ENCODE measurements around the gene RCVRN.

RCVRN gene

DNA sequence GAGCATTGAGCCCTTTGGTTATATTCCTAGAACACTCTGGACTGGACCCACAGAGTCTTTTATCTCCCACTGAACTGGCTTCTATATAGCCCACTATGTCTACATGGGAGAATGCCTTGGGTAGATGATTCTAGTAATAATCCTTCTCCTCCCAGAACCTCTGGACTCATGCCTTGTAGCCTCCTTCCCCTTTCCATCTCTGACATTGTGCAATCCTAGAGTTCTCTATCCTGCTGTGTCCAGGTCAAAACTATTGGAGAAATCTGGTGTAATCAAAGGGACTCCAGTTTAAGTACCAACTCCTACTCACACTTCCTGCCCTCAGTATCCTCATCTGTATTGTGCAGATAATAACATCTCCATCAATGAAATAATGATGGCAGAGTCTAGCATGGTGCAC lies 9.1 kb downstream of the RCVRN start:
- FAIRE-seq, result no peak

DNA sequence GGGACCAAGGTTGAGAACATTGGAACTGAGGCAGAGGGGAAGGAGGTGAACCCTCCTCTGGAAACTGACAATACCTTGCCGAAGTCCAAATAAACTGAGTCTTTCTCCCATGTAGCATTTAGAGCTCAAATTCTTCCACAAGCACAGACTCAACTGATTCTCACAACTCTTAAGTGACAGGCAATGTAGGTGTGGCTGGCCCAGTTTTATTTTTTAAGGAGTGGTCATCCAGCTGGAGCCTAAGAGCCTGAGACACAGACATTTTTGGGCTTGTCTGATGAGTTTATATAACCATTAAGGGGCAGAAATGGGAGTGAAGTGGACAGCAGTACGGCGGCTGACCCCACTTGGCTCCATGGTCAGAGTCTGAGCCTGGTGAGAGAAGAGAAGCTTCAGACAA lies 10.8 kb downstream of the RCVRN start:
- FAIRE-seq, result no peak

DNA sequence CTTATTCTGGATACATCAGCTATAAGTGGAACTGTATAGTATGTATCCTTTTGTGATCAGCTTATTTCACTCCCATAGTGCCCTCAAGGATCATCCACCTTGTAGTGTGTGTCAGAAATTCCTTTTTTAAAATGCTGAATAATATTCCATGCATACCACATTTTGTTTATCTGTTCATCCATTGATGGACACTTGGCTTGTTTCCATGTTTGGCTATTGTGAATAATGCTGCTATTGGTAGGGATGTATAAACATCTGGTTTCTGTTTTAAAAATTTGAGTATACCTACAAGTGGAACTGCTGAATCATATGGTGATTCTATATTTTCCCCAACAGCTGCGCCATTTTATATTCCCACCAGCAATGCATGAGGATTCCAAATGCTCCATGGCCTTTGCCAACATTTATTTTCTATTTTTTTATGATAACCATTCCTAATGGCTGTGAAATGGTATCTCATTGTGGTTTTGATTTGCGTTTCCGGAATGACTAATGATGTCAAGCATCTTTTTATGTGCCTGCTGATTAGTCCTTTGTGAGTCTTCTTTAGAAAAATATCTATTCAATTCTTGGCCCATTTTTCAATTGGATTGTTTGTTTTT lies 11.6 kb downstream of the RCVRN start:
- no peak for FAIRE-seq

DNA sequence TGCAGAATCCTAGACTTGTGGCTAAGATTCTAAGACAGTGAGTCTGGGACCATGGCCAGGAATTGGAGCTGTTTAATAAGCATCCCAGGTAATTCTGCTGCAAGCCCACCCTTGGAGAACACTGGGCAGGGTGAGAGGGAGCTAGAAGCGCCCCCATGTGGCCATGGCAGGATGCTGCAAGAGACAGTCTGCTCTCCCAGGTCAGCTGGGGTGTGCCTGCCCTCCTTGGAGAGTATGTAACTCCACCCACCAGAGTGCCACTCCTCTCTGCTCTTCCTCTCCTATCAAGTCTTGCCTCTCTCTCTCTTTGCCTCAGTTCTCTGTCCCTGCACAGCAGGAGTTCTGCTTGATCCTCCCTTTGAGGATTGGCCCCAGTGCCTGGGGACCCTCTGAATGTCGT lies 14.9 kb downstream of the RCVRN start:
- no peak for FAIRE-seq

DNA sequence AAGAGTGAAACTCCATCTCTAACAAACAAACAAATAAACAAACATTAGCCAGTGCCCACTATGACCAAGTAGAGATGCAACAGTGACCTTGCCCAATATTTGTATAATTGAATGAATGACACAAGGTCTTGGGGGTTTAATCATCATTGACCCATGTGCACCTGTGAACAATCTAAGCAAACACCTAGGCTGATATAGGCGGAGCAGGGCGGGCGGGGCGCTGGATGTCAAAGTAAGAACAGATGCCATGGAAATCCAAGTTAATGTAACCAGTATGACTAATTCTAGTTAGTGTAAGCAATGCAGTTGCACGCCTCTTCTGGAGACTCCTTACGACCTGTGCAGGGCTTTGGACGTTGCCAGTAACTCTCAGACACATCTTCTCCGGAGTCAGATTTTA lies 17.6 kb downstream of the RCVRN start:
- no peak for FAIRE-seq

DNA sequence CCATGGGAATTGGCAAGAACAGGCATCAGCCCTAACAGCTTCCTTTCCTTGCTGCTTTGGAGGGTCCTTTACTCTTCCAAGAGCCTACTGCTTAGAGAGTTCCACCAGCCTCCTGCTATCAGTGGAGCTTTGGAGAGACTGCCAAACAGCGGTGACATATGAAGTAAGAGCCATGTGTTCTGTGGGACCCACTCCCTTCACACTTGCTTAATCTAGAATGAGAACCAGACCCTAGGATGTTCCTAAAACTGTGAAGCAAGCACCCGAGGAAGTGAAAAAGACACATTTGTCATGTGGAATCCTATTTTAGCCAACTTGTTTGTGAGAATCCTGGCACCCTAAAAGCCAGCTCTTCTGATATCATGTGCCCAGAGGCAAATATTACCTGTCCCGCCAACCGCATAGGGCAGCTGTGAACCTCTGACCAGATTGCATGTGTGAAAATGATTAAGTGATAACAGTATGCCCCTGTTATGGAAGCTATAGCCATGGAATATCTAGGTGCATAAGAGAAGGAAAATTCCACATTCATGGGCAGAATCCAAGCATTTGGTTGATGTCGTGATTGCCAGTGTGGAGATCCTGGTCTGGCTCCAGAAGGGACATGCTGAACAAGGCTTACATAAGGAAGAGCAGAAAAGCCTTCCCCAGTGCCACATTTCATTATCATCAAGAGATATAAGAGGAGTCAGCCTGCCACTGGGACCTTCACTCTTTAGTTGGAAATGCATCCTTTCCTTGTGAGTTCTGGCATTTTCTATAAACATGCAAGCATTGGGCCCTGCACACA lies 18.7 kb downstream of the RCVRN start:
- FAIRE-seq, result no peak

DNA sequence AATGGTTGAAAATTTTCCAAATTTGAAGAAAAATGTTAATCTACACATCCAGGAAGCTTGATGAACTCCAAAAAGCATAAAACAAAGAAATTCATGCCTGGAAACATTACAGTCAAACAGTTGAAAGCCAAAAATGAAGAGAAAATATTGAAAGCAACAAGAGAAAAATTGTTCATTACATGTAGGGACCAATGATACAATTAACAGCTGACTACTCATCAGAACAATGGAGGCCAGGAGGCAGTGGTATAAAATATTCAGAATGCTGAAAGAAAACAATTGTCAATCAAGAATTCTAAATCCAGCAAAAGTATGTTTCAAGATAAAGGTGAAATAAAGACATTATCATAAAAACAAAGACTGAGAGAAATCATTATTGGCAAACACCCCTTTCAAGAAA lies 21.6 kb downstream of the RCVRN start:
- FAIRE-seq, result no peak

DNA sequence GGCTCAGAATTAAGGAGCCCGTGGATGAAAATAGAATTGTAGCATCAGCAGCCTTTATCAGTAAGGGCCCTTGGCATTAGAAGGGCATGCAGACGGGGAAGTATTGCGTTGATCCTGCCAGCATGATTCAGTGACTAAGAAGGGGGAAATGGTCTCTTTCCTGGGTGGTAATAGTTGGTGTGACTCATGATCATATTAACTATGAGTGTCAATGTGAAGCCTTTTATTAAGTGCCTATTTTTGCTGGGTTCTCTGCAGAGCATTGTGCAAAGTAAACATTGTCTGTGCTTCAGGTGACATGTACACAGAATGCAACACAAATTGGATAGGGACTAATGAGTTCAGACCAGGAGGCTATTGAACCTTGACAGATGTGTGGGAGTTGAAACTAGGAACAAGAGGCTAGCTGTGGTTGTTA lies 24.5 kb downstream of the RCVRN start:
- FAIRE-seq, result no peak

DNA sequence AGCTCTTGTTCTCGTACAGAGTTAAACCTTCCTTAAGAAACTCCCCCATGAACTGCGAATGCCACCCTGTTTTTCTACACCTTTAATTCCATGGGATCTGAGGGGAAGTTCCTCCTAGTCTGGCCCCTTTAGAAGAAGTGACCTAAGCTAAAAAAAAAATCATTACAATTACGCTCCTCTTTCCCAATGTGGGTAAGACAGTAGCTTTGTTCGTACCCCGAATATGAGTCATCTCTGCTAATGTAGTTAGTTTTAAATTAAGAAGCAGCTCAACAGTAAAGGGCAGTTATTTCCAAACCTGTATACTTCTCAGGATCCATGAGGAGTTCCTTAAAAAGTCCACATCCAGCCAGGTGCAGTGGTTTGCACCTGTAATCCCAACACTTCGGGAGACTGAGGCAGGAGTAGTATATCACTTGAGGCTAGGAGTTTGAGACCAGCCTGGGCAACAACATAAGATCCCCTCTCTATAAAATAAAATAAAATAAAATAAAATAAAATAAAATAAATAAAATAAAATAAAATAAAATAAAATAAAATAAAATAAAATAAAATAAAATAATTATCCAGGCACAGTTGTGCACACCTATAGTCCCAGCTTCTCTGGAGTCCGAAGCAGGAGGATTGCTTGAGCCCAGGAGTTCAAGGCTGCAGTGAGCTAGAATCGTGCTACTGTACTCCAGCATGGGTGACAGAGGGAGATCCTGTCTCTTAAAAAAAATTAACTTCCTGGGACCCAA lies 26.1 kb downstream of the RCVRN start:
- FAIRE-seq, result no peak

DNA sequence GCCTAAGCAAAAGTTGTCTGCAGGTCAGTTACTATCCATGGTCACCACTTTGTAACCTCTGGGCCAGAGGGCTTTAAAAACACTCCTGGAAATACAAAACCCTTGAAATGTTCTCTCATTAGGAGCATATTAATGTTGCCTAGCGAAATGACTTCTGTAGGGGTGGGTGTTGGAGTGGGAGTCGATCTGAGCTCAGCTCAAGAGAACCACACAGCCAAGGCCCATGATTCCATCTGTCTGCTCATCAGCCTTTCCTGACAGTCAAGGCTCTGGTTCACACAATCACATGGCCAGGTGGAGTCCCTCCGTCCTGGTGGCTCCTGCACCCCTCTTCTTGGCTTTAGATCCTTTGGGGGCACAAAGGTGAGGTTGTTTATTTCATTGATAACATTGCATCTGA lies 26.7 kb downstream of the RCVRN start:
- FAIRE-seq, result no peak

DNA sequence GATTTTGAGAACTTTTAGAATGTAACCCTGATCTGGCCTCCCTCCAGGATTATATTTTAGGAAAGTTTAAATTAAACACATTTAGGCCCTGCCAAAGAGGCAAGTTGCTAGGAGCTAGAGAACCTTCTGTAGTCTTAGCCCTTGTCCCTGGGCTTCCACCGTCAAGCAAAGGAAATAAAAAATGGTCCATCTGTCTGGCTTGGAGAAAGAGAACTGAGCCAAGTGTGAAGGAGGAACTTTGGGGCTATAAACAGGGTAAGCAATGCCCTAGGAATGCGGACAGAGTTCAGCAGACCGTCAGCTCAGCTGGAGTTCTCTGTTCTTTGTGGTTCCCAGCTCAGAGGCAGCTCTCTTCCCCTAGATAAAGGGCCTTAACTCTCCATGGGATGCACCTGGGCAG lies 29.6 kb downstream of the RCVRN start:
- FAIRE-seq, result no peak

DNA sequence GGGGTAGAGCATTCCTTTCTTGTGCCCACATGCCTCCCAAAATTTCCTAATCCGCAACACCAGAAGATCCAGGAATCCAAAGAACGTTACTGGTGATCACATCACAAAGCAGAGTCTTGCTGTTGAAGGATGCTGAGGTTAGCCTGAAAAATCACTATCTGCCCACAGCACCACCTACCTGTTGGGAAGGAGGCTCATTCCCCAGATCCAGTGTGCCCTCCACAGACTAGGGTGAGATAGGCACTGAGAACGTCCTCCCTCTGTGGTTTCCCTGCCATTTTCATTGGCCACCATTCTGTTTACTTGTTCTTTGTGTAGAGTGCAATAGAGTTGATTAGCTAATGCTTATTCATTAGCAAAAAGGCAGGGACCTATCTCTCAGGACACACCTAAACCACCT lies 30.3 kb downstream of the RCVRN start:
- FAIRE-seq, result no peak

DNA sequence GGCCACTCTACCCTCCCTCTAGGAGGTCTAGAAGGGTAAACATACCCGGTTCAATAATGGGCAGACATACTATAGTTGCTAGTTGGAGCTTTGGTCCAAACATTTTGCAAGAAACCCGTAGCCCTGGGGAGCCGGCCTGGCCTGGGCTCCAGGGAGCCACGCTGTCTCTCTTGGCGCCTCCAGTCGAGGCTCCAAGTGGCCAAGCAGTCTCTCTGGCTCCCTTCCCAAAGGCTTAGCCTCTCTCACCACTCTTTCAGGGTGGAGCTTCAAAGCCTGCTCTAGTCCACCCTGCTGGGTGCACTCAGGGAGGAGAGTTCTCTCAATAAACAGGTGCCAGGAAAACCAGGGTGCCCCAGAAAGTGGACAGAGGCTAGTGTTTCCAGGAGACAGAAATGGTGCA lies 32.2 kb downstream of the RCVRN start:
- no peak for FAIRE-seq

DNA sequence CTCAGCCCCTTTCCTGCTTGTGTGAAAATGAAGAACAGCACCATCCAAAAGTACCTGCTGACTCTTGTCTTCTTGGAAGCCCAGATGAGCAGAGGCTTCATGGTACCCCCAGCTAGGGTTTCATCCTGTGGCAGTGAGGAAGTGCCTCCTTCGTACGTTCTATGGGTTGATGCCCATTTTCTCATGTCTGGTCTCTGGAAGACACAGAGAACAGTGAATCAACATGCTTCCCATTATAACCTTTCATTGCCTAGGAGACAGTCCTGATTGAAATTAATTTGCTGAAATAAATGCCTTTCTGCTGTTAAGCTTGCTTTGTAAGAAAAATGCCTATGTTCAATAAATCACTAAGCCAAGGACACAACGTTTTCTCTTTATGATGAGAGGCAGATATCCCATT lies 36.5 kb downstream of the RCVRN start:
- no peak for FAIRE-seq

DNA sequence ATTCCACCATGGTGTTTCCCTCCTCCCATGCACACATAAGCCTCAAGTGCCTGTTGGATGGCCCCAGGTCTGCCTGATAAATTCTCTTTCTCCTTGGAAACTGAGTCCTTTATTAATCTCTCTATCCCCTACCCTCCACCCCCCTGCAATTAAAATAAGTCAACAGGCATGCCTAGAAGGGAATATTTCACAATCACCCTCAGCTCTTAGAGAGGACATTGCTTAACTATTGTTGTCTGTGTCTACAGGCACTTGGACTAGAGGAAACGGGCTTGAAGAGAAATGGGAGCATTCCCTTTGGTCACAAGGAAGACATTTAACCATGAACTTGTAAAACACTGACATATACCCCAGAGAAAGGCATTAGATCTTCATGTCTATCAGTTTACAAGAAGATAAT lies 39.5 kb downstream of the RCVRN start:
- FAIRE-seq, result no peak

DNA sequence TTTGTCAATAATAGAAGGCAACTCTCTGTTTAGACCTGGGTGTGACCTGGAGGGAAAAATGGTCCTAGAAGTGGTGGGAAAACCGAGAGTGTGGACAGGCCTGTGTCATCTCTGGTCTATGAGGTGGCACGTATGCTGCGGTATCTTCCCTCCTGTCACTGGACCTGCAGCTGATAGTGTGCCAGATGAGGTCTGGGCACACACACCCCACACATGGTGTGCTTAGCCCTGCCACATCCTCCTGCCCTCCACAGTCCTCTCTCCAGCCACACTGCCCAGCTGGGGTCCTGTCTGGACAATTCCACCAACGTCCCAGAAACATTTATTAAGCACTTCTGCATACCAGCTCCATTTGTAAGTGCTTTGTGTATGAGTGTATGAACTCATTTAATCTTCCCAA lies 42.1 kb downstream of the RCVRN start:
- no peak for FAIRE-seq

DNA sequence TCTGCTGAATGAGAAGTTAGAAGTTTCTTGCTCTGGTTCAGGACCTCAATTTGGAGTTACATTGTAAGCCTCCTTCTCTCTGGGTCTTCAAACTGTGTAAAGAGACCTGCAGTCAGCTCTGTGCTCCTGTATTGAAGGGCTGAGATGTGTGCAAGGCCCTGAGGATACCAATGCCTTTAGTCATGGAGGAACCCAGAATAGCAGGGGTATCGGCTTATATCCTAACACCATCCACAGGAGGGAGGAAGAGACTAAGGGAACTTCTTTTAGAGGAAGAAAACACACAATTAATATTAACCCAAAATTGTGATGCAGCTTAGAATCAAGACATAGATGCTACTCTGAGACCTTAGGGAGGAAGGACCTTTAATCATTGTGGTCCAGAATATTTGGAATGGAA lies 42.9 kb downstream of the RCVRN start:
- no peak for FAIRE-seq

DNA sequence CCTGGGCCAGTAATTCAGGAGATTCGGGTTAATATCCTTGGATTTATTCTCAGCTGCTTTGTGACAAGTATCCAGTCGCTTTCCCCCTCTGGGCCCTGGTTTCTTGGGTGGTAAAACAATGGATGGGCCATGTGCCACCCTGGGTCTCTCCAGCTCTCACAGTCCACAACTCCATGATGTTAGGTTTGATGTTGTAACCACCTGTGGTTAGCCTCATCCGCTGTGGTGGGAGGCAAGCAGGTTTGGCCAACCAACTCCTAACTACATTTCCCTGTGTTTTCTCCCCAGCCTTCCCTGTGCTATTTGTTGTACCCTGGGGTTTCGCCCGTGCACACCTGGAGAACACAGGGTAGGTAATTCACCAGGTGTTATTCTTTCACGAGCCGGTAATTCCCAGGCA lies 44.2 kb downstream of the RCVRN start:
- FAIRE-seq, result no peak

DNA sequence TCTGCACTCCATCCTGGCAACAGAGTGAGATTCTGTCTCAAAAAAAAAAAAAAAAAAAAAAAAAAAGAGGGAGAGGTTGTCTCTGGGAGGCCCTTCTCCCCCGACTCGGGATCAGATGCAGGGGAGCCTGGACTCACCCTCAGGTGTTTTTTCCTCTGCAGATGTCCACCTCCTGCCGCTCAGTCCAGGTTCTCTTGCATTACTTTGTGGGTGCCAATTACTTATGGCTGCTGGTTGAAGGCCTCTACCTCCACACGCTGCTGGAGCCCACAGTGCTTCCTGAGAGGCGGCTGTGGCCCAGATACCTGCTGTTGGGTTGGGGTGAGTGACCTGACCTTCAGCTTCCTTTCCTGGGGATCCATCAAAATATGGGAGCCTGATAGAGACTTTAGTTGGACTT lies 45.3 kb downstream of the RCVRN start:
- FAIRE-seq, result no peak

DNA sequence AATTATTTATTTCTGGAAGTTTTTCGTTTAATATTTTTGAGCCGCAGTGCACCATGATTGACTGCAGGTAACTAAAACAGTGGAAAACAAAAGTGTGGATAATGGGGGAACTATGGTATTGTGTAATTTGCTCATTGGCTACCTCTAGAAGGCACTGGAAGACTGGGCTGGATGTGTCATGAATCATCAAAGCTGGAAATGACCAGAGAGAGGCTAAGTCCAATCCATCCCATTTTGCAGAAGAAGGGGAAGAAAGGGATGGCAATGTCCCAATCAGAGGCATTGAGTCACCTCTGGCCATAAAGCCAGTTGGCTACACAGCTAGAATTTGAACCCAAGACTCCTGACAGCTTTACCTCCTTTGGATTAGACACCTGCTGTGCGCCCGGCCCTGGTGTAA lies 50.0 kb downstream of the RCVRN start:
- FAIRE-seq, result no peak

DNA sequence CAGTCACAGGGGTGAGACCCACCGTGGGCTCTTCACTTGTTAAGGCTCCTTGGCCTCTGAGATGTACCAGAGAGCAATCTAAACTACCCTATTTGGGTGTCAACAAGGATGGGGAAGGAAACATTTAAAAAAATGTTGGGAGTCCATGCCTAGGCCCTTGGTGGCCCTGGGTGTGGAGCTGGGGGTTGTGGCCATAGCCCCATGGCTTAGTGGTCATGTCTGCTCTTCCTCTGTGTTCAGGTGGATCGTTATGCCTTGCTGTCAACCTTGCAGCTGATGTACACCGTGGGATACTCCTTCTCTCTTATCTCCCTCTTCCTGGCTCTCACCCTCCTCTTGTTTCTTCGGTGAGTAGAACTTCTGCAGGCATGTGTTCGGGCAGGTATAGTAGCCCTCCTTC lies 50.8 kb downstream of the RCVRN start:
- no peak for FAIRE-seq

DNA sequence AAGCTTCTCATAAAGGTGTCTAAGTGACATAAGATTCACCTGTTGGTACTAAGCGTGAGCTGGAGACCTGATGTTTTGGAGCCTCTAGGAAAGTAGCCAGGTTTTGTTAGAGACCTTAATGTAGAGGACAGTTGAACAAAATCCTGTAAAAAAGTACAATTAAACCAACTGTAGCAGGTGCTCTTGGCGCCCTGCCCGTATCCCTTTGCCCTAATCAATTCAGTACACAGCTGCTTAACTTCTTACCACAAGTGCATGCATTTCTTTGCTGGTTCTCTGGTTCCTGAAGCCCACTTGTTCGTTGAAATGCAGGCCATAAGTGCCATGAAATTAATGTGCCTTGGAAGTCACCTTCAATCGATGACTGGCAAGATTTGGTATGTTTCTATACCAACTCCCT lies 54.9 kb downstream of the RCVRN start:
- FAIRE-seq, result no peak

Data from TTC549 (cell line).